GM21737 (cell line): Measurements from ENCODE around the gene PQBP1.
"Not testable (repeated sequence)": the region's sequence is repeated elsewhere in the genome, so short reads cannot be mapped to it uniquely, and the experiment has no call there.

ENCODE experiments used
- ATAC-seq: cut with Tn5 transposase; IDR thresholded peaks from one replicate; pipeline ENCODE4 v1.9.1; 2021; ENCODE audit warnings: mild to moderate bottlenecking, moderate library complexity; ENCODE audit not compliant: unreplicated experiment

Gene PQBP1

GRCh38 chrX:48897625-48898306, at the start of gene PQBP1, which contains the start of gene TIMM17B:
PQBP1 (plus strand) TSS chrX:48897930; CDS start chrX:48898510, 580 bp downstream.
TIMM17B (minus strand) TSS chrX:48897768; CDS start chrX:48897749, 19 bp downstream.
- peak; percentile 83 for ATAC-seq

GRCh38 chrX:48848847-48849246, 48.9 kb upstream of the PQBP1 start:
- no peak for ATAC-seq

GRCh38 chrX:48852857-48853256, 44.9 kb upstream of the PQBP1 start:
- ATAC-seq, result no peak

- not testable (repeated sequence) for ATAC-seq
Observed at GRCh38 chrX:48853494-48853893, 44.2 kb upstream of the PQBP1 start.

- not testable (repeated sequence) for ATAC-seq
Observed at GRCh38 chrX:48854121-48854804, 43.5 kb upstream of the PQBP1 start.

- no peak for ATAC-seq
Observed at GRCh38 chrX:48854898-48855297, 42.8 kb upstream of the PQBP1 start.

GRCh38 chrX:48864210-48864609, 33.5 kb upstream of the PQBP1 start:
- no peak for ATAC-seq

- ATAC-seq, result not testable (repeated sequence)
Observed at GRCh38 chrX:48872017-48872416, 25.7 kb upstream of the PQBP1 start.

GRCh38 chrX:48876944-48877343, 20.8 kb upstream of the PQBP1 start:
- not testable (repeated sequence) for ATAC-seq

- ATAC-seq, result no peak
Observed at GRCh38 chrX:48883729-48884128, 14.0 kb upstream of the PQBP1 start.

- ATAC-seq, result not testable (repeated sequence)
Observed at GRCh38 chrX:48886586-48886985, 11.1 kb upstream of the PQBP1 start.

- no peak for ATAC-seq
Observed at GRCh38 chrX:48890296-48890925, 7.3 kb upstream of the PQBP1 start.

- peak; percentile 33 for ATAC-seq
Observed at GRCh38 chrX:48890934-48891401, 6.8 kb upstream of the PQBP1 start.

- peak; percentile 85 for ATAC-seq
Observed at GRCh38 chrX:48891402-48892288, 6.1 kb upstream of the PQBP1 start.

- no peak for ATAC-seq
Observed at GRCh38 chrX:48892896-48893295, 4.8 kb upstream of the PQBP1 start.

GRCh38 chrX:48893556-48894348, 4.0 kb upstream of the PQBP1 start:
- no peak for ATAC-seq

- ATAC-seq, result no peak
Observed at GRCh38 chrX:48894891-48895290, 2.8 kb upstream of the PQBP1 start.

GRCh38 chrX:48896611-48897011, 1.1 kb upstream of the PQBP1 start:
- ATAC-seq, result no peak

GRCh38 chrX:48897157-48897624, 539 bp upstream of the PQBP1 start:
- peak; percentile 18 for ATAC-seq

- no peak for ATAC-seq
Observed at GRCh38 chrX:48899078-48899410, 1.3 kb downstream of the PQBP1 start.
